ENCODE measurements around the gene SUPT3H.

The SUPT3H gene

GRCh38 chr6:44898296-44898930 is 479.3 kb downstream of the SUPT3H start:
- Histone ChIP-seq H3K14ac (ENCODE audit: low read length) (no peak overlapping the region), H2BK120ac (ENCODE audit: insufficient read depth, low read length, poor library complexity) (no peak overlapping the region), H3K79me2 (ENCODE audit: control insufficient read depth, insufficient read depth, low read length, poor library complexity) (no peaks in the 10 kb centered on the region), H3K9ac (ENCODE audit: low read length) (no peak overlapping the region), H3K27ac (ENCODE audit: low read depth, low read length) (no peak overlapping the region), H2AK5ac (ENCODE audit: low read length) (no peak overlapping the region), H3K36me3 (ENCODE audit: control insufficient read depth in 1 of 2, insufficient read depth in 2 of 2, low read length in 2 of 2) (no peaks in the 10 kb centered on the region), H3K18ac (ENCODE audit: low read length) (no peak overlapping the region), H3K9me3 (ENCODE audit: insufficient read depth, low read depth, low read length) (peaks cover 4% of the 10 kb centered on the region), H2BK12ac (ENCODE audit: low read length) (no peak overlapping the region), H3K4me1 (ENCODE audit: control insufficient read depth in 1 of 2, insufficient read depth in 2 of 2, low read length in 2 of 2) (peaks cover 6 to 7% of the 10 kb centered on the region in 2 experiments), H4K8ac (ENCODE audit: low read depth, low read length) (no peak overlapping the region), H3K23ac (ENCODE audit: low read length) (no peak overlapping the region), H3K4ac (ENCODE audit: low read depth, low read length) (no peak overlapping the region), H2AFZ (ENCODE audit: insufficient read depth, low read length, poor library complexity) (no peak overlapping the region), H3K4me2 (ENCODE audit: low read length) (no peak overlapping the region), H4K91ac (ENCODE audit: low read depth, low read length) (no peak overlapping the region), H3K79me1 (ENCODE audit: low read length) (no peaks in the 10 kb centered on the region), H3K27me3 (ENCODE audit: insufficient read depth, low read length) (no peaks in the 10 kb centered on the region), H4K12ac (ENCODE audit: low read depth, low read length) (no peak overlapping the region), H2BK5ac (ENCODE audit: low read depth, low read length, poor library complexity) (no peak overlapping the region), H3K4me3 (ENCODE audit: low read depth, low read length) (no peak overlapping the region)
- WGBS (ENCODE audit: extremely low coverage, insufficient coverage, insufficient read length): no CpG with 5 or more reads among the region's 10 CpGs
- DNase-seq: no peak

- Histone ChIP-seq H2AFZ (ENCODE audit: insufficient read depth, low read length, poor library complexity) (no peak overlapping the region), H3K27me3 (ENCODE audit: insufficient read depth, low read length) (no peaks in the 10 kb centered on the region), H3K4me3 (ENCODE audit: low read depth, low read length) (no peak overlapping the region), H3K4me2 (ENCODE audit: low read length) (no peak overlapping the region), H2BK120ac (ENCODE audit: insufficient read depth, low read length, poor library complexity) (no peak overlapping the region), H4K12ac (ENCODE audit: low read depth, low read length) (no peak overlapping the region), H3K27ac (ENCODE audit: low read depth, low read length) (no peak overlapping the region), H3K14ac (ENCODE audit: low read length) (no peak overlapping the region), H4K91ac (ENCODE audit: low read depth, low read length) (no peak overlapping the region), H4K8ac (ENCODE audit: low read depth, low read length) (no peak overlapping the region), H2BK12ac (ENCODE audit: low read length) (no peak overlapping the region), H3K23ac (ENCODE audit: low read length) (no peak overlapping the region), H3K4ac (ENCODE audit: low read depth, low read length) (no peak overlapping the region), H3K18ac (ENCODE audit: low read length) (no peak overlapping the region), H3K79me1 (ENCODE audit: low read length) (no peaks in the 10 kb centered on the region), H3K79me2 (ENCODE audit: control insufficient read depth, insufficient read depth, low read length, poor library complexity) (no peaks in the 10 kb centered on the region), H3K36me3 (ENCODE audit: control insufficient read depth in 1 of 2, insufficient read depth in 2 of 2, low read length in 2 of 2) (no peaks in the 10 kb centered on the region), H3K9me3 (ENCODE audit: insufficient read depth, low read depth, low read length) (peaks cover 4% of the 10 kb centered on the region), H2BK5ac (ENCODE audit: low read depth, low read length, poor library complexity) (no peak overlapping the region), H2AK5ac (ENCODE audit: low read length) (no peak overlapping the region), H3K9ac (ENCODE audit: low read length) (no peak overlapping the region), H3K4me1 (ENCODE audit: control insufficient read depth in 1 of 2, insufficient read depth in 2 of 2, low read length in 2 of 2) (peaks cover 6 to 7% of the 10 kb centered on the region in 2 experiments)
- DNase-seq: no peak
Measured at GRCh38 chr6:44897316-44897715, 480.4 kb downstream of the SUPT3H start.

GRCh38 chr6:44896701-44897100 is 481.0 kb downstream of the SUPT3H start:
- Histone ChIP-seq H3K4me1 (ENCODE audit: control insufficient read depth in 1 of 2, insufficient read depth in 2 of 2, low read length in 2 of 2) (peaks cover 6 to 7% of the 10 kb centered on the region in 2 experiments), H2BK12ac (ENCODE audit: low read length) (no peak overlapping the region), H3K79me2 (ENCODE audit: control insufficient read depth, insufficient read depth, low read length, poor library complexity) (no peaks in the 10 kb centered on the region), H2BK120ac (ENCODE audit: insufficient read depth, low read length, poor library complexity) (no peak overlapping the region), H3K36me3 (ENCODE audit: control insufficient read depth in 1 of 2, insufficient read depth in 2 of 2, low read length in 2 of 2) (no peaks in the 10 kb centered on the region), H3K14ac (ENCODE audit: low read length) (no peak overlapping the region), H3K4me2 (ENCODE audit: low read length) (no peak overlapping the region), H3K27ac (ENCODE audit: low read depth, low read length) (no peak overlapping the region), H2AK5ac (ENCODE audit: low read length) (no peak overlapping the region), H3K9me3 (ENCODE audit: insufficient read depth, low read depth, low read length) (peaks cover 4% of the 10 kb centered on the region), H2AFZ (ENCODE audit: insufficient read depth, low read length, poor library complexity) (no peak overlapping the region), H3K23ac (ENCODE audit: low read length) (no peak overlapping the region), H4K91ac (ENCODE audit: low read depth, low read length) (no peak overlapping the region), H3K4me3 (ENCODE audit: low read depth, low read length) (no peak overlapping the region), H4K12ac (ENCODE audit: low read depth, low read length) (no peak overlapping the region), H3K18ac (ENCODE audit: low read length) (no peak overlapping the region), H3K79me1 (ENCODE audit: low read length) (no peaks in the 10 kb centered on the region), H4K8ac (ENCODE audit: low read depth, low read length) (no peak overlapping the region), H3K9ac (ENCODE audit: low read length) (no peak overlapping the region), H2BK5ac (ENCODE audit: low read depth, low read length, poor library complexity) (no peak overlapping the region), H3K27me3 (ENCODE audit: insufficient read depth, low read length) (no peaks in the 10 kb centered on the region), H3K4ac (ENCODE audit: low read depth, low read length) (no peak overlapping the region)
- no CpG with 5 or more reads among the region's 4 CpGs for WGBS (ENCODE audit: extremely low coverage, insufficient coverage, insufficient read length)
- no peak for DNase-seq

- Histone ChIP-seq H3K4ac (ENCODE audit: low read depth, low read length) (no peak overlapping the region), H4K12ac (ENCODE audit: low read depth, low read length) (no peak overlapping the region), H2BK12ac (ENCODE audit: low read length) (no peak overlapping the region), H3K18ac (ENCODE audit: low read length) (no peak overlapping the region), H3K79me1 (ENCODE audit: low read length) (no peaks in the 10 kb centered on the region), H3K36me3 (ENCODE audit: control insufficient read depth in 1 of 2, insufficient read depth in 2 of 2, low read length in 2 of 2) (no peaks in the 10 kb centered on the region), H2AK5ac (ENCODE audit: low read length) (no peak overlapping the region), H2AFZ (ENCODE audit: insufficient read depth, low read length, poor library complexity) (no peak overlapping the region), H4K91ac (ENCODE audit: low read depth, low read length) (no peak overlapping the region), H3K79me2 (ENCODE audit: control insufficient read depth, insufficient read depth, low read length, poor library complexity) (no peaks in the 10 kb centered on the region), H3K23ac (ENCODE audit: low read length) (no peak overlapping the region), H3K27ac (ENCODE audit: low read depth, low read length) (no peak overlapping the region), H3K27me3 (ENCODE audit: insufficient read depth, low read length) (no peaks in the 10 kb centered on the region), H2BK120ac (ENCODE audit: insufficient read depth, low read length, poor library complexity) (no peak overlapping the region), H4K8ac (ENCODE audit: low read depth, low read length) (no peak overlapping the region), H3K4me3 (ENCODE audit: low read depth, low read length) (no peak overlapping the region), H3K14ac (ENCODE audit: low read length) (no peak overlapping the region), H3K9me3 (ENCODE audit: insufficient read depth, low read depth, low read length) (no peaks in the 10 kb centered on the region), H3K4me2 (ENCODE audit: low read length) (no peak overlapping the region), H3K9ac (ENCODE audit: low read length) (no peak overlapping the region), H2BK5ac (ENCODE audit: low read depth, low read length, poor library complexity) (no peak overlapping the region), H3K4me1 (ENCODE audit: control insufficient read depth in 1 of 2, insufficient read depth in 2 of 2, low read length in 2 of 2) (no peaks in the 10 kb centered on the region)
- no peak for DNase-seq
Measured at GRCh38 chr6:44892579-44892978, 485.2 kb downstream of the SUPT3H start.

Data from trophoblast cell (in vitro differentiated cells and primary cell).